HG02588 (cell line): ENCODE data around the gene SRP68.
"Not testable (repeated sequence)": the region's sequence is repeated elsewhere in the genome, so short reads cannot be mapped to it uniquely, and the experiment has no call there.

Experiments used
- ATAC-seq: cut with Tn5 transposase; IDR thresholded peaks from one replicate; pipeline ENCODE4 v1.9.1; 2021; ENCODE audit warnings: mild to moderate bottlenecking, moderate library complexity; ENCODE audit not compliant: unreplicated experiment

SRP68 gene

GRCh38 chr17:76090517-76091129 lies 18.3 kb upstream of the SRP68 start:
- ATAC-seq = no peak

DNA sequence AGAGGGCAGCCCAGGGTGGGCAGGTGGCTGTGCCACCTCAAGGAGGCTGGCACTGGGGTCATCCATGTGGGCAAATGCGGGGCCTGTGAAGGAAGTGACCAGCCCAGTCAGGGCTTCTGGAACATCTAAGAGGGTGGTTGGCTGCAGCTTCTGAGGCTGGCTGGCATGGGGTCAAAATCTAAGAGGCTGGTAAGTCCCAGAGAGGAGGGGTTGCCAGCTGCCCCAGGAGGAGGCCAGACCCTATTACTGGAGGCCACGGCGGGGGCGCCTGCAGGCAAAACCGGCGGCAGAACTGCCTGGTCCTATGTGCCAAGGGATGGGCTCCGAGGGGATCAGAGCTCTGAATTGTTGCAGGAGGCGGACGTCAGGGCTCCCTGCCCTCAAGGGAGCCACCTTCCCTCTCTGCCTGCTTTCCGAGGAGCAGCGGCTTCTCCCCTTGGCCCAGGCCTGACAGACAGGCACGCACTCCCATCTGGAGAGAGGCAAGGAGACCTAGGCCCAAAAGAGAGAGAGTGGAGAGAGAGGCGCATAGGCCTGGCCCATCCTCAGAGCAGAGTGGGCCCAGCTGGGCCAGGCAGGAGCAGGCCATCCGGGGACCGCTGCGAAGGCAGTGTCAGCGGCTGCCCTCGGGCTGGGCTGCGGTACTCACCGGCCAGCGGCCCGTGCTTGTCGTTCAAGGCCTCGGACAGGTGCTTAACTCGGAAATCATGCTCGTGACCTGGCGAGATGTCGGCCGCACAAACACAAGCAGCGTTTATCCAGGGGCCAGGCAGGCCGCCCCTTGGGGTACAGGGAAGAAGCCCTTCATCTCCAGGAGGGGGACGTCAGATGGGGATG lies 17.6 kb upstream of the SRP68 start:
- no peak for ATAC-seq

DNA sequence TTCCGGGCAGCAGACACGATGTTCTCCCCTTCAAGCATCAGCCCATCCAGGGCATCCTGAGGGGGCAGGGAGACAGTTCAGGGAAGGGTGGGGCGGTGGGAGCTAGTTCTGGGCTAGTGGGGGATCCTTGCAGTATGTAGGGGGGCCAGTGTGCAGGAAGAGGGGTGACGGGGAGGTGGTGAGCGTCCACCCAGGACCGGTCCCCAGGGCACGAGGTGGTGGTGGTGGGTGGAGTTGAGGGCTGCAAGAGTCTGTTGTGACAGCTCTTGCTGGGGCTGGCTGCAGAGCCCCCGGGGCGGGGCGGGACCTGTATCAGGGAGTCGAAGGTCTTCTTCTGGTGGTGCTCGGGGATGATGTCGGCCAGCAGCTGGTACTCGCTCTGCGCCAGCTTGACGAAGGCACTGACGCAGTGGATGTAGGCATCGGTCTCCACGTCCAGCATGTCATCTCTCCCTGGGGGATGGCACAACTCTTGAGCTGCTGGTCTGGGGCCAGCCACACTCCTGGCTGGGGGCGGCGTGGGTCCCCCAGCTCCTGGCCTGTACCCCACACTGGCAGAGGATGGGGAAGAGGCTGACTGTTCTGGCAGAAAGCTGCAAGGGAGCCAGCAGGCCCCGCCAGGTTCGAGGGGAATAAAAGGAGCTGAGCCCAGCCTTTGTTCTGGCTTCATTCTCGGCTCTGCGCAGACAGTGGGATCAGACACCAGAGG lies 16.7 kb upstream of the SRP68 start:
- ATAC-seq = no peak

DNA sequence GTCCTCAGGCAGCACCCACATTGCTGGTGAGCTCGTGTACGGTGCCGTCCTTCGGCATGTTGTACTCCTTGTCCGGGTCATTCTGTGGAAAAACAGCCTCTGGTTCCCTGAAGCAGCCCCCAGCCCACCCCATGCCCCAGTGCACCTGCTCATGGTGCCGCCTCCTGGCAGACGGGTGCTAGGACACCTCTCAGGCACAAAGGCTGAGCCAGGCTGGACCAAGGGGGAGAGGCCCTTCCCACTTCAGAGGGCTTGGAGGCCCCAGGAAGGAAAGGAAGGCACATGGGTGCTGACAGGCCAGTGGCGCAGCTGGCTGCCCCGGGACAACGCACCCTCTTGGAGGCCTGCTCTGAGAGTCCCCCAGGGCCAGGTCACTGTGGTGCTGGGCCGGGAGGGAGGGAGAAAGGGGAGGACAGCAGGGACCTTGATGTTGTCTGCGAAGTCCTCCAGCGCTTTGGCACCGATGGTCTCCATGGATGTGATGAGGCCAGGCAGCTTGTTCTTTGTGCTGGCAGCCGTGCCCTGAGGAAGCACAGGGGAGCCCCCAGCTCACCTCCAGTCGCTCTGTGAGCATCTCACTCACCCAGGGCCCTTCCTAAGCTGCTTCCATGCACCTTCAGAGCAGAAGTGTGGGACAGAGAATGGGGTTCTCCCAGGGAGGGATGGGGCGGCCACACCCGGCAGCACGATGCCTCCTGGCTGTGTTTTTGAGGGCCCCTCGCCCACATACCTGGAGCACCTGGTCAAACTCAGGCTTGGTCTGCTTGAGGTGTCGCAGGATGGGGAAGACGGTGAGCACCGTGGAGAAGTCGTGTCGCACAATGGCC lies 15.9 kb upstream of the SRP68 start:
- no peak for ATAC-seq

GRCh38 chr17:76087531-76087930 lies 15.2 kb upstream of the SRP68 start:
- no peak for ATAC-seq

DNA sequence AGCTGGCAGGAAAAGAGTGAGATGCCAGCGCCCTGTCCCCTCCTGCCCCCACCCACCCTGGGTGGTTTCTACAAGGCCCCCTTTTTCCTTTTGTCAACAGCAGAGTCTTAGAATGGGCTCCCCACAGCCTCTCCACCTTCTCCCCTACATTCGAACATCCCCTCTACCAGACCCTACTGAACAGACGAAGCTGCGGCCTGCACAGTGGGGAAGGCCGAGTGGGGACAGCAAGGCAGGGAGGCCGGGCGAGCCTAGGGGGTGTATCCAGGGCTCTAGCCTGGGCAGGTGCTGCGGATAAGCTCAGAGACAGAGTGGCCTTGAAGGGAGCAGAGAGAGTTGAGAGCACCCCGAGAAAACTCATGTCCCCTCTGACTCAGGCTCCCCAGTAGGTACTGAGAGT lies 14.1 kb upstream of the SRP68 start:
- no peak for ATAC-seq

- no peak for ATAC-seq
Observed at GRCh38 chr17:76085731-76086366, 13.5 kb upstream of the SRP68 start.

- no peak for ATAC-seq
Observed at GRCh38 chr17:76085066-76085730, 12.9 kb upstream of the SRP68 start.

DNA sequence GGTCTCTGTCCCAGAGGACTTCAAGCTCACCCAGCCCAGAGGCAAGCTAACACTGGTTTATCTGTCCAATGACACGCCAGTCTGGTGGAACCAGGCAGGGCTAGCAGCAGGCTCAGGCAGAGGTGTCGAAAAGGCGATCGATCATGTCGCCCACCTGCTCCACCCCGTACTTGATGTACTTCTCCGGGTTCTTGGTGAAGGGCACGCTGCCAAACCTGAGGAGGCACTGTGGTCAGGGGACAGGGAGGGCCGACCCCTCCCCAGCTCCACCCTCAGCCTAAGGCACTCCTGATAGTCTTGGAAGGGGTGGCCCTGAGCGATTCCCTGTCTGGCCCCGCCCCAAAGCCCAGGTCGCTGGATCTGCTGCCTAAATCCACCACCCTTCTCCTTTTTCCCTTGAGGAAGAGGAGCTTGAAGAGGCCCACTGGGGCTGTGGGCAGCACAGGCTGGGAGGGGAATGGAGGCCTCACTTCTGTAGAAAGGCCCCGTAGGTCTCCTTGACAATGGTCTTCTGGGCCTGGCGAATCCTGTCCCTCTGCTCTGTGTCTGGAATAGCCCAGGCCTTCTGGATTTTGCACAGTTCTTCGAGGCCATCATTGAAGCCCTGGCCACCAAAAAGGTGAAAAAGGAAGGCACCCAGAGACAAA lies 11.3 kb upstream of the SRP68 start:
- no peak for ATAC-seq

GRCh38 chr17:76082326-76083251 lies 10.3 kb upstream of the SRP68 start:
- no peak for ATAC-seq

DNA sequence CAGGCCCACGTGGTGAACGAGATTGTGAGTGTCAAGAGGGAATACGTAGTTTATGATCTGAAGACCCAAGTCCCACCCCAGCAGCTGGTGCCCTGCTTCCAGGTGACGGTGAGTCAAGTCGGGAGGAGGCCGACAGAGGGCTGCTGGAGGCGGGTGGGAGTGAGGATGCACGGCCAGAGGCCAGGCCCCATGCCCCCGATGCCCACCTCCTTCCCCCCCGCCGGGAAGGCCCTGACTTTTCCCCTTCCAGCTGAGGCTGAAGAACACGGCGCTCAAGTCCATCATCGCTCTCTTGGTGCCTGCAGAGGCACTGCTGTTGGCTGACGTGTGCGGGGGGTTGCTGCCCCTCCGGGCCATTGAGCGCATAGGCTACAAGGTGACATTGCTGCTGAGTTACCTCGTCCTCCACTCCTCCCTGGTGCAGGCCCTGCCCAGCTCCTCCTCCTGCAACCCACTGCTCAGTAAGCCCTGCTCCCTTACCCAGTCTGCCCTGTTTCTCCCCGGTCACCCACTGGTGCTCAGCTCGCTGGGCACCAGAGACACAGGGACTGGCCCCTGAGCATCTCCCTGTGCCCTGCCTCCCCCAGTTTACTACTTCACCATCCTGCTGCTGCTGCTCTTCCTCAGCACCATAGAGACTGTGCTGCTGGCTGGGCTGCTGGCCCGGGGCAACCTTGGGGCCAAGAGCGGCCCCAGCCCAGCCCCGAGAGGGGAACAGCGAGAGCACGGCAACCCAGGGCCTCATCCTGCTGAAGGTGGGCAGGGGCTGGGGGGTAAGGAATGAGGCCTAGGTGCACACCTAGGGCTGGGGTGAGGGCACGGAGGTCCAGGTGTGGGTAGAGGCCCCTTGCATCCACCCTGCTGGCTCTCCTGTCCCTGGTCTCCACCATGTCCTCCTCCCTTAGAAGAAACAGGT lies 9.2 kb upstream of the SRP68 start:
- ATAC-seq = no peak

DNA sequence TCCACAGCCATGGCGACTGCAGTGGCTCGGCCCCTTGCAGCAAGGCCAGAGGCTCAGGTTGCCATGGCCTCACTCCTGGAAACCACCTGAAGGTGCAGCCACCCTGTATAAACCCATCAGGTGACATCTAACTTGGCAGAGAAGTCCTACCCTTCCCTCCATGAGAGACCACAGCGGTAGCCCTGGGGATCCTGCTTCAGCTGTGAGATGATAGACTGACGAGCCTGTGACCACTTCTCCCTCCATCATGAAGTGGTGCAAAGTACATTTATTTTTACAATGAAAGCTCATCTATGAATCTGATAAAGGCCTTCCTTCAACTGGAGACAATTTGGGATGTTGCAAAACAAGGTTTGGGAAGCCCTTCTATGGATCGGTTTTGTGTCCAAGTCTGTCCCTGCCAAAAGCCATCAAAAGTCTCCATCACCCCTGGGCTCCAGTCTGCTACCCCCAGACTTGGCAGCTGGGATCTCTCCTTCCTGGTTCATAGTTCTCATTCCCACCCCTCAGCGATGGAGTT lies 8.5 kb upstream of the SRP68 start:
- no peak for ATAC-seq

- no peak for ATAC-seq
Observed at GRCh38 chr17:76079956-76080767, 7.8 kb upstream of the SRP68 start.

DNA sequence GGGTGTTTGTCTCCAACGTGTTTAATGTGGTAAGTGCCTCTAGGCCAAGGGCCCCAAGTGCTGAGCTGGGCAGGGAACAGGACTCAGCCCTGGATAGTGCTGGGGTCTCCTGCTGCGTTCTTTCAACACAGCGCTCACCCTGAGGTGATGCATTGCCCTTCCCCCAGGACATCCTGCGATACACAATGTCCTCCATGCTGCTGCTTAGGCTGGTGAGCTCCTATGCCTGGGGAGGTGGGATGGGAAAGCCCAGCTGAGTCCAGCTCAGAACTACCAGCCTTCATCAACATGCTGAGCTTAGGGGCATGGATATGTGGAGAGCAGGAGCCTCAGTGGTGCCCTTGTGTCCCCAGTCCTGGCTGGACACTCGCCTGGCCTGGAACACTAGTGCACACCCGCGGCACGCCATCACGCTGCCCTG lies 7.2 kb upstream of the SRP68 start:
- ATAC-seq = no peak

- ATAC-seq = no peak
Observed at GRCh38 chr17:76078860-76079534, 6.7 kb upstream of the SRP68 start, which contains the start of gene ZACN. Gene ZACN (plus strand): TSS chr17:76079182. CDS start chr17:76079265, 83 bp downstream.

DNA sequence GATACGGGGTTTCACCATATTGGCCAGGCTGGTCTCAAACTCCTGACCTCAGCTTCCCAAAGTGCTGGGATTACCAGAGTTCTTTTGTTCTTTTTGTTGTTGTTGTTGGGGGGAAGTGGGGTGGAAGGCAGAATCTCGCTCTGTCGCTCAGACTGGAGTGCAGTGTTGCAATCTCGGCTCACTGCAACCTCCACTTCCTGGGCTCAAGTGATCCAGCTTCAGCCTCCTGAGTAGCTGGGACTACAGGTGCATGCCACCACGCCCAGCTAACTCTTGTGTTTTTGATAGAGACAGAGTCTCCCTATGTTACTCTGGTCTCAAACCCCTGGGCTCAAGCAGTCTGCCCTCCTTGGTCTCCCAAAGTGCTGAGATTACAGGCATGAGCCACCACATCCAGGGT lies 6.1 kb upstream of the SRP68 start:
- not testable (repeated sequence) for ATAC-seq
